Esophagus muscularis mucosa (tissue), 4 donors: Measurements from ENCODE around the gene LRP2BP.

Experiments
- EP300 ChIP-seq: sonication (generic); formaldehyde crosslinking; IDR thresholded peaks from one replicate; pipeline ENCODE4 v1.6.1; 2017; ENCODE audit warnings: antibody characterized with exemption
- POLR2A ChIP-seq: fragments of 450-650 bp; IDR thresholded peaks from one replicate; pipeline ENCODE4 v1.6.1; 2017; ENCODE audit warnings: antibody characterized with exemption, moderate library complexity, mild to moderate bottlenecking, low read depth
- POLR2AphosphoS5 ChIP-seq, 2 donors: sonication (generic); formaldehyde crosslinking; IDR thresholded peaks; one replicate each; pipeline ENCODE4 v1.6.1; 2017; ENCODE audit warnings: antibody characterized with exemption in 2 of 2
- TF ChIP-seq, protein P1 (sequence below), 3 experiments: fragments of 200-600 bp in 2 of 3; fragments of 450-650 bp in 1 of 3; sonication (generic) in 2 of 3; IDR thresholded peaks; one replicate each; pipeline ENCODE4 v1.5.1; 2017 to 2019; ENCODE audit warnings: antibody characterized with exemption in 3 of 3, mild to moderate bottlenecking in 2 of 3, moderate library complexity in 1 of 3

DNA sequence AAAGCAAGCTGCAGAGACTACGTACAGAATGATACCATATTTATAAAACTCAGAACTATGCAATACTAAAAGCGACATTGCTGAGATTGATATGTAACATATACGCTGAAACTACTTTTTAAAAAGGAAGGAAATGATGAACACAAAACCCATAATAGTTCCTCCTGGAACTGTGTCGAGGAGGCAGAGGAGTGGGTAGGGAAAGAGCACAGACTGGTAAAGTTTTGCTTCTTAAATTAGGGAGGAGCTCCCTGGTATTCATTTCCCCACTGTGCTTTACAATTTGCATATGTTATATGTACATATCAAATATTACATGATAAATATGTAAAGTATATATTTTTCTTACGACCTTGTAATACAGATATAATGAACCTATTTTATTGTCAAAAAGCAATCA, 16.1 kb upstream of the LRP2BP start:
- TF ChIP-seq POLR2AphosphoS5 (IDR thresholded peaks at IDR 0.05) = no peak
- TF ChIP-seq, protein P1, sequence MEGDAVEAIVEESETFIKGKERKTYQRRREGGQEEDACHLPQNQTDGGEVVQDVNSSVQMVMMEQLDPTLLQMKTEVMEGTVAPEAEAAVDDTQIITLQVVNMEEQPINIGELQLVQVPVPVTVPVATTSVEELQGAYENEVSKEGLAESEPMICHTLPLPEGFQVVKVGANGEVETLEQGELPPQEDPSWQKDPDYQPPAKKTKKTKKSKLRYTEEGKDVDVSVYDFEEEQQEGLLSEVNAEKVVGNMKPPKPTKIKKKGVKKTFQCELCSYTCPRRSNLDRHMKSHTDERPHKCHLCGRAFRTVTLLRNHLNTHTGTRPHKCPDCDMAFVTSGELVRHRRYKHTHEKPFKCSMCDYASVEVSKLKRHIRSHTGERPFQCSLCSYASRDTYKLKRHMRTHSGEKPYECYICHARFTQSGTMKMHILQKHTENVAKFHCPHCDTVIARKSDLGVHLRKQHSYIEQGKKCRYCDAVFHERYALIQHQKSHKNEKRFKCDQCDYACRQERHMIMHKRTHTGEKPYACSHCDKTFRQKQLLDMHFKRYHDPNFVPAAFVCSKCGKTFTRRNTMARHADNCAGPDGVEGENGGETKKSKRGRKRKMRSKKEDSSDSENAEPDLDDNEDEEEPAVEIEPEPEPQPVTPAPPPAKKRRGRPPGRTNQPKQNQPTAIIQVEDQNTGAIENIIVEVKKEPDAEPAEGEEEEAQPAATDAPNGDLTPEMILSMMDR (IDR thresholded peaks at IDR 0.05) = no peak
- no peak for TF ChIP-seq POLR2A
- no peak for TF ChIP-seq EP300
